SW 1271 (cell line): ENCODE data around the gene PIK3C2B.
"Not testable (repeated sequence)": the region's sequence is repeated elsewhere in the genome, so short reads cannot be mapped to it uniquely, and the experiment has no call there.

ENCODE experiments used
- DNase-seq, 2 experiments: peaks; one replicate each; lab custom pipeline; 2025; lab: John Stamatoyannopoulos, UW

The PIK3C2B gene

GRCh38 chr1:204507317-204508105 lies 12.9 kb upstream of the PIK3C2B start:
- peak; percentile 24 to 33 for DNase-seq

- peak; percentile 63 to 79 for DNase-seq
Measured at GRCh38 chr1:204506969-204507316, 12.3 kb upstream of the PIK3C2B start.

- DNase-seq: peak; percentile 63 to 82
Measured at GRCh38 chr1:204506201-204506968, 11.8 kb upstream of the PIK3C2B start.

- DNase-seq: no peak
Measured at GRCh38 chr1:204505674-204506200, 11.1 kb upstream of the PIK3C2B start.

- no peak for DNase-seq
Measured at GRCh38 chr1:204503913-204504519, 9.4 kb upstream of the PIK3C2B start.

GRCh38 chr1:204503122-204503912 lies 8.7 kb upstream of the PIK3C2B start:
- DNase-seq: peak in 1 of 2 experiments; percentile 61

- no peak for DNase-seq
Measured at GRCh38 chr1:204502241-204502640, 7.6 kb upstream of the PIK3C2B start.

GRCh38 chr1:204499511-204500468 lies 5.2 kb upstream of the PIK3C2B start:
- DNase-seq: no peak

GRCh38 chr1:204498981-204499380 lies 4.4 kb upstream of the PIK3C2B start:
- no peak for DNase-seq

- no peak for DNase-seq
Measured at GRCh38 chr1:204495777-204496176, 1.2 kb upstream of the PIK3C2B start.

GRCh38 chr1:204495078-204495753 lies 611 bp upstream of the PIK3C2B start:
- DNase-seq: no peak

- peak in 1 of 2 experiments; percentile 27 for DNase-seq
Measured at GRCh38 chr1:204493984-204494280, 673 bp downstream of the PIK3C2B start.

- no peak for DNase-seq
Measured at GRCh38 chr1:204493145-204493983, 1.2 kb downstream of the PIK3C2B start.

GRCh38 chr1:204491655-204492054 lies 3.0 kb downstream of the PIK3C2B start:
- no peak for DNase-seq

GRCh38 chr1:204487256-204487615 lies 7.4 kb downstream of the PIK3C2B start:
- DNase-seq: no peak

- DNase-seq: not testable (repeated sequence)
Measured at GRCh38 chr1:204486513-204487255, 7.9 kb downstream of the PIK3C2B start.

GRCh38 chr1:204483791-204484190 lies 10.8 kb downstream of the PIK3C2B start:
- DNase-seq: no peak

- no peak for DNase-seq
Measured at GRCh38 chr1:204480515-204480914, 14.1 kb downstream of the PIK3C2B start.
